H9 (cell line): ENCODE data around the gene STK11. TPM values are rescaled to one million over a fixed set of nuclear protein-coding genes. Genes with fewer than 3 reads are reported as not detected.

ENCODE experiments used
- DNase-seq: peaks from one replicate; pipeline ENCODE4 v3.0.0-alpha.2; 2017
- H2AFZ ChIP-seq: one replicate; pipeline ENCODE4 v1.6.1; 2013; ENCODE audit warnings: mild to moderate bottlenecking, low read length, control low read depth, moderate library complexity
- H2AK5ac ChIP-seq: 2 replicates; pipeline ENCODE4 v1.6.1; 2013; ENCODE audit warnings: low read length, control low read depth, mixed read lengths; ENCODE audit not compliant: insufficient read length
- H2BK120ac ChIP-seq: one replicate; pipeline ENCODE4 v1.6.1; 2013; ENCODE audit warnings: low read depth, mild to moderate bottlenecking, low read length, control low read depth, inconsistent platforms; ENCODE audit not compliant: poor library complexity, severe bottlenecking
- H2BK12ac ChIP-seq: 2 replicates; pipeline ENCODE4 v1.6.1; 2013; ENCODE audit warnings: low read length, control low read depth, mixed read lengths, low read depth; ENCODE audit not compliant: insufficient read length
- H2BK15ac ChIP-seq: 2 replicates; pipeline ENCODE4 v1.6.1; 2013; ENCODE audit warnings: low read depth, low read length, control low read depth
- H2BK20ac ChIP-seq: one replicate; pipeline ENCODE4 v1.6.1; 2013; ENCODE audit warnings: low read depth, mild to moderate bottlenecking, low read length, control low read depth, inconsistent platforms; ENCODE audit not compliant: poor library complexity, severe bottlenecking
- H2BK5ac ChIP-seq: 2 replicates; pipeline ENCODE4 v1.6.1; 2013; ENCODE audit warnings: low read length, control low read depth, mixed read lengths; ENCODE audit not compliant: insufficient read length
- H3K14ac ChIP-seq: 2 replicates; pipeline ENCODE4 v1.6.1; 2013; ENCODE audit warnings: low read length, control low read depth; ENCODE audit not compliant: insufficient read depth
- H3K18ac ChIP-seq: 2 replicates; pipeline ENCODE4 v1.6.1; 2013; ENCODE audit warnings: low read depth, mild to moderate bottlenecking, mixed read lengths, low read length, control low read depth; ENCODE audit not compliant: insufficient read length
- H3K23ac ChIP-seq: 2 replicates; pipeline ENCODE4 v1.6.1; 2013; ENCODE audit warnings: low read length, control low read depth, mixed read lengths, low read depth; ENCODE audit not compliant: insufficient read length
- H3K23me2 ChIP-seq: 2 replicates; pipeline ENCODE4 v1.6.1; 2013; ENCODE audit warnings: low read depth, mild to moderate bottlenecking, mixed read lengths, low read length, control low read depth; ENCODE audit not compliant: insufficient read length, poor library complexity, severe bottlenecking
- H3K27ac ChIP-seq: 2 replicates; pipeline ENCODE4 v1.5.1; 2013; ENCODE audit warnings: low read length, control low read depth, mixed read lengths, low read depth; ENCODE audit not compliant: insufficient read length
- H3K27me3 ChIP-seq: 2 replicates; pipeline ENCODE4 v1.6.1; 2013; ENCODE audit warnings: low read length, control low read depth, inconsistent platforms; ENCODE audit not compliant: insufficient read depth
- H3K4ac ChIP-seq: 2 replicates; pipeline ENCODE4 v1.6.1; 2013; ENCODE audit warnings: low read depth, mild to moderate bottlenecking, control low read depth, inconsistent platforms, low read length, moderate library complexity
- H3K4me1 ChIP-seq: 2 replicates; pipeline ENCODE4 v1.6.1; 2013; ENCODE audit warnings: low read length, control low read depth, inconsistent platforms; ENCODE audit not compliant: insufficient read depth
- H3K4me2 ChIP-seq: 2 replicates; pipeline ENCODE4 v1.6.1; 2013; ENCODE audit warnings: low read length, control low read depth, mixed read lengths; ENCODE audit not compliant: insufficient read length, insufficient read depth
- H3K56ac ChIP-seq: 2 replicates; pipeline ENCODE4 v1.6.1; 2013; ENCODE audit warnings: low read depth, mild to moderate bottlenecking, mixed read lengths, low read length, control low read depth; ENCODE audit not compliant: insufficient read length
- H3K79me1 ChIP-seq: 2 replicates; pipeline ENCODE4 v1.6.1; 2013; ENCODE audit warnings: low read depth, mild to moderate bottlenecking, moderate library complexity, low read length, control low read depth, inconsistent platforms; ENCODE audit not compliant: insufficient read depth, poor library complexity, severe bottlenecking
- H3K79me2 ChIP-seq: 2 replicates; pipeline ENCODE4 v1.6.1; 2013; ENCODE audit warnings: low read length, control low read depth, inconsistent platforms; ENCODE audit not compliant: insufficient read depth
- H3K9ac ChIP-seq: 2 replicates; pipeline ENCODE4 v1.6.1; 2013; ENCODE audit warnings: low read length, control low read depth, mixed read lengths; ENCODE audit not compliant: insufficient read length; ENCODE audit errors: extremely low read depth
- H3K9me3 ChIP-seq: one replicate; pipeline ENCODE4 v1.6.1; 2013; ENCODE audit warnings: low read depth, low read length, inconsistent platforms; ENCODE audit not compliant: control insufficient read depth
- H3T11ph ChIP-seq: one replicate; pipeline ENCODE4 v1.6.1; 2013; ENCODE audit warnings: mild to moderate bottlenecking, low read length, control low read depth, inconsistent platforms
- H4K20me1 ChIP-seq: one replicate; pipeline ENCODE4 v1.6.1; 2013; ENCODE audit not compliant: control insufficient read depth, insufficient read length, insufficient read depth
- H4K5ac ChIP-seq: 2 replicates; pipeline ENCODE4 v1.6.1; 2013; ENCODE audit warnings: low read depth, mild to moderate bottlenecking, mixed read lengths, low read length, control low read depth; ENCODE audit not compliant: insufficient read length
- H4K8ac ChIP-seq: replicated peaks from 2 replicates; pipeline ENCODE4 v1.6.1; 2013; ENCODE audit warnings: low read length, control low read depth, mixed read lengths, low read depth; ENCODE audit not compliant: insufficient read length
- H4K91ac ChIP-seq: 2 replicates; pipeline ENCODE4 v1.6.1; 2013; ENCODE audit warnings: low read depth, mild to moderate bottlenecking, moderate library complexity, mixed read lengths, low read length, control low read depth; ENCODE audit not compliant: insufficient read length
- H3K27ac Mint-ChIP-seq, 3 experiments: 2 replicates in 2 of 3; 3 replicates in 1 of 3; pipeline ENCODE4 v1.8.0; 2020 to 2021; ENCODE audit warnings: mixed read lengths in 3 of 3, mild to moderate bottlenecking in 1 of 3, moderate library complexity in 1 of 3
- H3K27me3 Mint-ChIP-seq: 2 replicates; pipeline ENCODE4 v1.8.0; 2021; ENCODE audit warnings: low read depth, mild to moderate bottlenecking, moderate library complexity, mixed read lengths
- H3K36me3 Mint-ChIP-seq, 3 experiments: 2 replicates in 2 of 3; 3 replicates in 1 of 3; pipeline ENCODE4 v1.8.0; 2020 to 2021; ENCODE audit warnings: low read depth in 3 of 3, mixed read lengths in 3 of 3; ENCODE audit not compliant: insufficient read depth in 1 of 3
- H3K4me1 Mint-ChIP-seq, 2 experiments: 2 replicates each; pipeline ENCODE4 v1.8.0; 2020; ENCODE audit warnings: mixed read lengths in 2 of 2
- H3K4me3 Mint-ChIP-seq, 2 experiments: 2 replicates in 1 of 2; 3 replicates in 1 of 2; pipeline ENCODE4 v1.8.0; 2020 to 2021; ENCODE audit warnings: mild to moderate bottlenecking in 2 of 2, mixed read lengths in 2 of 2, moderate library complexity in 1 of 2
- H3K9me3 Mint-ChIP-seq, 2 experiments: 2 replicates in 1 of 2; 3 replicates in 1 of 2; pipeline ENCODE4 v1.8.0; 2020; ENCODE audit warnings: mild to moderate bottlenecking in 2 of 2, mixed read lengths in 2 of 2, moderate library complexity in 1 of 2
- WGBS: extraction: QIAGEN DNeasy Blood & Tissue Kit; methylation state at CpG from one replicate; pipeline ENCODE4 v1.1.7; 2013; ENCODE audit warnings: missing lambda C conversion rate, low lambda C conversion rate, mixed read lengths; ENCODE audit not compliant: insufficient read length; ENCODE audit errors: extremely low coverage; 5-methylcytosine and 5-hydroxymethylcytosine counted together
- total RNA-seq: library from RNA; stranded (reverse); gene quantifications from 2 replicates; pipeline ENCODE4 v1.2.1, GENCODE V29; 2021
- TF ChIP-seq, protein P1 (sequence below): fragments of 200-600 bp; sonication (generic); conservative IDR thresholded peaks from 3 replicates; pipeline ENCODE4 v1.8.0; 2021; ENCODE audit warnings: antibody characterized with exemption, mild to moderate bottlenecking

Gene STK11
- total RNA-seq, 1 experiment from 2014 or later: 74.3 TPM

DNA sequence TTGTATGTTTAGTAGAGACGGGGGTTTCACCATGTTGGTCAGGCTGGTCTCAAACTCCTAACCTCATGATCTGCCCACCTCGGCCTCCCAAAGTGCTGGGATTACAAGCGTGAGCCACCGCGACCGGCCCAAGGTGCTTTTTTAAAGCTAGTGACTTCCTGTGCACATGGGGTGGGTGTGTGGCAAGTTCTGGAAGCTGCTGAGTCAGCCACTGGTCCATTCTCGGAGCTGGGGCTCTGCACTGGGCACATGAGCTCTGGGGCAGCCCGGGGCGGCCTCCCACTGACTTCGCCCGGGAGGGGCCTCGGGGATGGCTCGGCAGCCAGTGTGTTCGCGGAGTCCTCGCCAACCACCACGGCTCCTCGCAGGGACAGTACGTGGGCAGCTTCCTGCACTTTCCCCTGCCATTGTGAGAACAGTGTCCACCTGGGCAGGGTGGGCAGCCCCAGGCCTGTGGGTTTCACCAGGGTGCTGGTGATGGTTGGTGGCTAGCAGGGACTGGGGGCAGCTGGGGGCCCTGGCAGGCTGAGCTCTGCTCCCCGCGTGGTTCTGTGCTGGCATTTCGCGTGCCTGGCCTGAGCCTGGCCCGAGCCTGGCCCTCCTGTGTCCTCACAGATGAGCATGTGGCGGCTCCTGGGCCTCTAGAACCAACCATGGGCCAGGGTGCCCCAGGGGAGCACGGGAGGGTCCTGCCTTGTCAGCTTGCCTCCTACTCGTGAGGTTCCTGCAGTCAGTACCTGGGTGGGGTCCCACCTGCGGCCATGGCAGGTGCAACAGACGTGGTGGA lies 20.1 kb downstream of the STK11 start:
- no peak overlapping the region for H3K14ac ChIP-seq
- H4K20me1 ChIP-seq: no peaks in the 10 kb centered on the region
- H2BK12ac ChIP-seq: no peak overlapping the region
- no peak overlapping the region for H2BK20ac ChIP-seq
- no peak overlapping the region for H3K9ac ChIP-seq
- no peak overlapping the region for H2AK5ac ChIP-seq
- H3K27me3 ChIP-seq: no peaks in the 10 kb centered on the region
- H4K5ac ChIP-seq: no peak overlapping the region
- H3K23me2 ChIP-seq: no peaks in the 10 kb centered on the region
- no peaks in the 10 kb centered on the region for H3K4me1 Mint-ChIP-seq
- no peak overlapping the region for H2BK120ac ChIP-seq
- DNase-seq: no peak
- no peak overlapping the region for H2BK15ac ChIP-seq
- no peak overlapping the region for H3K56ac ChIP-seq
- no peaks in the 10 kb centered on the region for H3K9me3 ChIP-seq
- no peak overlapping the region for H3K4me3 Mint-ChIP-seq
- H3K4me1 ChIP-seq: no peaks in the 10 kb centered on the region
- no peak overlapping the region for H3K23ac ChIP-seq
- H3T11ph ChIP-seq: no peak overlapping the region
- H3K27me3 Mint-ChIP-seq: no peaks in the 10 kb centered on the region
- no peaks in the 10 kb centered on the region for H3K79me1 ChIP-seq
- no peak overlapping the region for H3K4ac ChIP-seq
- H3K79me2 ChIP-seq: no peaks in the 10 kb centered on the region
- TF ChIP-seq, protein P1, sequence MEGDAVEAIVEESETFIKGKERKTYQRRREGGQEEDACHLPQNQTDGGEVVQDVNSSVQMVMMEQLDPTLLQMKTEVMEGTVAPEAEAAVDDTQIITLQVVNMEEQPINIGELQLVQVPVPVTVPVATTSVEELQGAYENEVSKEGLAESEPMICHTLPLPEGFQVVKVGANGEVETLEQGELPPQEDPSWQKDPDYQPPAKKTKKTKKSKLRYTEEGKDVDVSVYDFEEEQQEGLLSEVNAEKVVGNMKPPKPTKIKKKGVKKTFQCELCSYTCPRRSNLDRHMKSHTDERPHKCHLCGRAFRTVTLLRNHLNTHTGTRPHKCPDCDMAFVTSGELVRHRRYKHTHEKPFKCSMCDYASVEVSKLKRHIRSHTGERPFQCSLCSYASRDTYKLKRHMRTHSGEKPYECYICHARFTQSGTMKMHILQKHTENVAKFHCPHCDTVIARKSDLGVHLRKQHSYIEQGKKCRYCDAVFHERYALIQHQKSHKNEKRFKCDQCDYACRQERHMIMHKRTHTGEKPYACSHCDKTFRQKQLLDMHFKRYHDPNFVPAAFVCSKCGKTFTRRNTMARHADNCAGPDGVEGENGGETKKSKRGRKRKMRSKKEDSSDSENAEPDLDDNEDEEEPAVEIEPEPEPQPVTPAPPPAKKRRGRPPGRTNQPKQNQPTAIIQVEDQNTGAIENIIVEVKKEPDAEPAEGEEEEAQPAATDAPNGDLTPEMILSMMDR: no peak
- peaks cover 2 to 14% (median 7%) of the 10 kb centered on the region in 3 experiments; a peak in 6 of 7 replicates for H3K36me3 Mint-ChIP-seq
- H4K91ac ChIP-seq: no peak overlapping the region
- H2AFZ ChIP-seq: no peak overlapping the region
- no peak overlapping the region; a peak in 1 of 7 replicates for H3K27ac Mint-ChIP-seq
- H3K9me3 Mint-ChIP-seq: no peaks in the 10 kb centered on the region
- H3K18ac ChIP-seq: no peak overlapping the region
- no peak overlapping the region for H2BK5ac ChIP-seq
- H4K8ac ChIP-seq: no peak overlapping the region
- no peak overlapping the region for H3K27ac ChIP-seq
- no peak overlapping the region for H3K4me2 ChIP-seq
- WGBS: no CpG with 5 or more reads among the region's 29 CpGs
